HCT116 (cell line): ENCODE results near the gene OR5W2. TPM values are rescaled to one million over a fixed set of nuclear protein-coding genes. Genes with fewer than 3 reads are reported as not detected.

Experiments
- ATAC-seq: fragments of 200-7000 bp; cut with Tn5 transposase; 2 replicates; pipeline ENCODE4 v1.9.1; 2020; ENCODE audit warnings: mild to moderate bottlenecking, moderate library complexity
- BruUV-seq: library from RNA; stranded (reverse); fragments of 400-500 nt; replicated peaks from 2 replicates; lab custom pipeline; 2021; lab: Mats Ljungman, UMichigan
- CTCF ChIA-PET: fragments of 300-600 bp; sonication (Branson Sonifier 250); formaldehyde crosslinking; loops from one replicate; lab custom pipeline; 2021; ENCODE audit warnings: antibody characterized with exemption; lab: Charles Lee
- POLR2A ChIA-PET: fragments of 300-600, 350-600 bp; sonication (Branson Sonifier 250); formaldehyde crosslinking; loops from one replicate; lab custom pipeline; 2021; ENCODE audit warnings: antibody characterized with exemption; lab: Charles Lee
- RAD21 ChIA-PET, 2 experiments: fragments of 300-600 bp; sonication (Branson Sonifier 250); formaldehyde crosslinking; loops; one replicate each; lab custom pipeline; 2023; ENCODE audit warnings: low total read pairs in 2 of 2; ENCODE audit not compliant: uncharacterized antibody in 2 of 2, unreplicated experiment in 2 of 2, low non-redundant PET in 1 of 2; lab: Charles Lee
- DNase-seq: peaks from one replicate; pipeline ENCODE4 v3.0.0-alpha.2; 2010; ENCODE audit warnings: low read depth, low spot score
- H2AFZ ChIP-seq: fragments of 200-600 bp; shearing (Covaris generic), sonication (generic); 2 replicates; pipeline ENCODE4 v1.6.1; 2017; ENCODE audit warnings: low read depth, mixed run types, mixed read lengths, antibody characterized with exemption, low read length; ENCODE audit not compliant: poor library complexity, severe bottlenecking
- H3K27ac ChIP-seq: 2 replicates; pipeline ENCODE4 v1.5.1; 2012; ENCODE audit warnings: low read depth, low read length
- H3K27me3 ChIP-seq: fragments of 200-600 bp; sonication (generic); 2 replicates; pipeline ENCODE4 v1.6.1; 2016; ENCODE audit warnings: mixed run types, low read length, mixed read lengths; ENCODE audit not compliant: insufficient read depth
- H3K36me3 ChIP-seq, 2 experiments: fragments of 200-500 bp in 1 of 2; fragments of 200-600 bp in 1 of 2; sonication (Bioruptor generic) in 1 of 2; sonication (generic) in 1 of 2; 2 replicates each; pipeline versions ENCODE4 v1.5.1 to v1.6.1; 2014 to 2016; ENCODE audit warnings: low read length in 2 of 2, inconsistent platforms in 1 of 2, mixed read lengths in 1 of 2, mixed run types in 1 of 2; ENCODE audit not compliant: insufficient read depth in 2 of 2, control insufficient read depth in 1 of 2
- H3K4me1 ChIP-seq, 2 experiments: fragments of 200-600 bp in 1 of 2; sonication (generic) in 1 of 2; 2 replicates each; pipeline versions ENCODE4 v1.5.1 to v1.6.1; 2012 to 2017; ENCODE audit warnings: low read length in 2 of 2, inconsistent platforms in 1 of 2, mild to moderate bottlenecking in 1 of 2, mixed read lengths in 1 of 2, mixed run types in 1 of 2, moderate library complexity in 1 of 2; ENCODE audit not compliant: insufficient read depth in 2 of 2, control insufficient read depth in 1 of 2
- H3K4me2 ChIP-seq: fragments of 200-600 bp; sonication (generic); 2 replicates; pipeline ENCODE4 v1.6.1; 2017; ENCODE audit warnings: mixed run types, low read length, mixed read lengths
- H3K4me3 ChIP-seq, 2 experiments: fragments of 200-600 bp in 1 of 2; sonication (generic) in 1 of 2; replicated peaks in 1 of 2; 2 replicates each; pipeline ENCODE4 v1.5.1; 2011 to 2016; ENCODE audit warnings: low read length in 2 of 2, control low read depth in 1 of 2, low read depth in 1 of 2, mild to moderate bottlenecking in 1 of 2, mixed read lengths in 1 of 2, mixed run types in 1 of 2
- H3K79me2 ChIP-seq: fragments of 200-600 bp; sonication (generic); 2 replicates; pipeline ENCODE4 v1.6.1; 2017; ENCODE audit warnings: mild to moderate bottlenecking, mixed run types, low read length, moderate library complexity, mixed read lengths; ENCODE audit not compliant: insufficient read depth
- H3K9ac ChIP-seq: fragments of 200-600 bp; sonication (generic); 2 replicates; pipeline ENCODE4 v1.6.1; 2016; ENCODE audit warnings: low read length, mixed read lengths
- H3K9me2 ChIP-seq: fragments of 200-600 bp; sonication (generic), shearing (Covaris generic); 2 replicates; pipeline ENCODE4 v1.6.1; 2017; ENCODE audit warnings: mixed run types, mild to moderate bottlenecking, moderate library complexity; ENCODE audit not compliant: insufficient read depth
- H3K9me3 ChIP-seq, 2 experiments: fragments of 200-500 bp in 1 of 2; fragments of 200-600 bp in 1 of 2; sonication (Bioruptor generic) in 1 of 2; sonication (generic) in 1 of 2; 2 replicates each; pipeline ENCODE4 v1.6.1; 2014 to 2017; ENCODE audit warnings: low read length in 2 of 2, mixed read lengths in 2 of 2, inconsistent platforms in 1 of 2, low read depth in 1 of 2, mild to moderate bottlenecking in 1 of 2, mixed run types in 1 of 2, moderate library complexity in 1 of 2; ENCODE audit not compliant: control insufficient read depth in 1 of 2, insufficient read depth in 1 of 2
- H4K20me1 ChIP-seq: fragments of 200-600 bp; sonication (generic), shearing (Covaris generic); 2 replicates; pipeline ENCODE4 v1.6.1; 2017; ENCODE audit warnings: mixed run types, mild to moderate bottlenecking, moderate library complexity; ENCODE audit not compliant: insufficient read depth
- EZH2 ChIP-seq: fragments of 200-600 bp; sonication (generic); IDR thresholded peaks from 2 replicates; pipeline ENCODE4 v1.6.1; 2017; ENCODE audit warnings: antibody characterized with exemption, mixed run types
- EZH2phosphoT487 ChIP-seq: fragments of 200-600 bp; IDR thresholded peaks from 2 replicates; pipeline ENCODE4 v1.6.1; 2018; ENCODE audit warnings: antibody characterized with exemption, borderline replicate concordance
- JUND ChIP-seq: IDR thresholded peaks from 2 replicates; pipeline ENCODE4 v1.6.1; 2012
- POLR2A ChIP-seq: IDR thresholded peaks from 2 replicates; pipeline ENCODE4 v1.7.0; 2011; ENCODE audit warnings: borderline replicate concordance; ENCODE audit not compliant: insufficient read depth, insufficient read length; ENCODE audit errors: extremely low read depth
- TCF7L2 ChIP-seq: IDR thresholded peaks from 2 replicates; pipeline ENCODE4 v1.7.0; 2011; ENCODE audit warnings: borderline replicate concordance, inconsistent platforms; ENCODE audit not compliant: insufficient read depth, insufficient read length; ENCODE audit errors: extremely low read depth
- ZBTB33 ChIP-seq: IDR thresholded peaks from 2 replicates; pipeline ENCODE4 v1.6.1; 2011; ENCODE audit warnings: mild to moderate bottlenecking, low read length, moderate library complexity; ENCODE audit not compliant: insufficient replicate concordance; ENCODE audit errors: extremely low read depth
- ZNF274 ChIP-seq: fragments of 200-500 bp; sonication (Bioruptor generic); IDR thresholded peaks from 2 replicates; pipeline ENCODE4 v1.6.1; 2014; ENCODE audit warnings: mild to moderate bottlenecking, low read depth, low read length, inconsistent platforms
- intact Hi-C: fragments of 100-400 bp; cut with micrococcal nuclease; formaldehyde crosslinking; loops from 2 replicates; pipeline ENCODE4 v1.10.0; 2022
- total RNA-seq: library from RNA; stranded (reverse); gene quantifications from one replicate; pipeline ENCODE4 v1.2.1, GENCODE V29; 2021; ENCODE audit not compliant: unreplicated experiment
- TF ChIP-seq, protein P1 (sequence below): IDR thresholded peaks from 2 replicates; pipeline ENCODE4 v1.6.1; 2012; ENCODE audit warnings: low read depth

Gene OR5W2
- total RNA-seq, 1 experiment from 2014 or later, result not detected

- DNase-seq (no peak), ATAC-seq (no peak)
- Histone ChIP-seq H3K27ac (no peak overlapping the region), H3K4me2 (no peak overlapping the region), H2AFZ (no peak overlapping the region), H3K27me3 (no peaks in the 10 kb centered on the region), H3K9me2 (no peaks in the 10 kb centered on the region), H3K79me2 (no peaks in the 10 kb centered on the region)
- no TSS peak for BruUV-seq
- ChIA-PET POLR2A (no interaction called here), CTCF (no interaction called here), RAD21 (no interaction called here)
- TF ChIP-seq EZH2phosphoT487 (no peak), JUND (no peak), TCF7L2 (no peak), ZBTB33 (no peak), POLR2A (no peak), EZH2 (no peak), ZNF274 (no peak)
- TF ChIP-seq, protein P1, sequence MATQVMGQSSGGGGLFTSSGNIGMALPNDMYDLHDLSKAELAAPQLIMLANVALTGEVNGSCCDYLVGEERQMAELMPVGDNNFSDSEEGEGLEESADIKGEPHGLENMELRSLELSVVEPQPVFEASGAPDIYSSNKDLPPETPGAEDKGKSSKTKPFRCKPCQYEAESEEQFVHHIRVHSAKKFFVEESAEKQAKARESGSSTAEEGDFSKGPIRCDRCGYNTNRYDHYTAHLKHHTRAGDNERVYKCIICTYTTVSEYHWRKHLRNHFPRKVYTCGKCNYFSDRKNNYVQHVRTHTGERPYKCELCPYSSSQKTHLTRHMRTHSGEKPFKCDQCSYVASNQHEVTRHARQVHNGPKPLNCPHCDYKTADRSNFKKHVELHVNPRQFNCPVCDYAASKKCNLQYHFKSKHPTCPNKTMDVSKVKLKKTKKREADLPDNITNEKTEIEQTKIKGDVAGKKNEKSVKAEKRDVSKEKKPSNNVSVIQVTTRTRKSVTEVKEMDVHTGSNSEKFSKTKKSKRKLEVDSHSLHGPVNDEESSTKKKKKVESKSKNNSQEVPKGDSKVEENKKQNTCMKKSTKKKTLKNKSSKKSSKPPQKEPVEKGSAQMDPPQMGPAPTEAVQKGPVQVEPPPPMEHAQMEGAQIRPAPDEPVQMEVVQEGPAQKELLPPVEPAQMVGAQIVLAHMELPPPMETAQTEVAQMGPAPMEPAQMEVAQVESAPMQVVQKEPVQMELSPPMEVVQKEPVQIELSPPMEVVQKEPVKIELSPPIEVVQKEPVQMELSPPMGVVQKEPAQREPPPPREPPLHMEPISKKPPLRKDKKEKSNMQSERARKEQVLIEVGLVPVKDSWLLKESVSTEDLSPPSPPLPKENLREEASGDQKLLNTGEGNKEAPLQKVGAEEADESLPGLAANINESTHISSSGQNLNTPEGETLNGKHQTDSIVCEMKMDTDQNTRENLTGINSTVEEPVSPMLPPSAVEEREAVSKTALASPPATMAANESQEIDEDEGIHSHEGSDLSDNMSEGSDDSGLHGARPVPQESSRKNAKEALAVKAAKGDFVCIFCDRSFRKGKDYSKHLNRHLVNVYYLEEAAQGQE, result no peak
- TF ChIP-seq, all 23 proteins: peak for 0
- H3K9ac ChIP-seq, result no peak overlapping the region
- H3K9me3 ChIP-seq, result peaks cover 0 to 31% of the 10 kb centered on the region in 2 experiments; a peak in 2 of 4 replicates
- H3K4me3 ChIP-seq, result no peak overlapping the region
- no peaks in the 10 kb centered on the region for H4K20me1 ChIP-seq
- H3K4me1 ChIP-seq, result no peaks in the 10 kb centered on the region
- intact Hi-C loops, result loop anchor here (10.0 kb wide), 1 partner anchor 1295 kb away; no protein-coding TSS in a partner anchor
- no peaks in the 10 kb centered on the region for H3K36me3 ChIP-seq
Measured at GRCh38 chr11:55949330-55949729, 34.9 kb upstream of the OR5W2 start.
